Smooth muscle cell (in vitro differentiated cells): ENCODE measurements around the gene FSTL5. TPM values are rescaled to one million over a fixed set of nuclear protein-coding genes. Genes with fewer than 3 reads are reported as not detected.

Experiments
- DNase-seq: peaks from one replicate; lab custom pipeline; 2025; ENCODE audit not compliant: unreplicated experiment; lab: John Stamatoyannopoulos, UW
- H2AFZ ChIP-seq: fragments of 200-600 bp; sonication (generic); 2 replicates; pipeline ENCODE4 v1.6.0; 2016; ENCODE audit warnings: antibody characterized with exemption, low read depth, mild to moderate bottlenecking
- H3F3A ChIP-seq: fragments of 200-600 bp; sonication (generic); 2 replicates; pipeline ENCODE4 v1.6.0; 2017; ENCODE audit warnings: antibody characterized with exemption, low read depth
- H3K27ac ChIP-seq: fragments of 200-600 bp; sonication (generic); 2 replicates; pipeline ENCODE4 v1.5.1; 2016; ENCODE audit warnings: low read depth, mild to moderate bottlenecking
- H3K27me3 ChIP-seq: fragments of 200-600 bp; sonication (generic); 2 replicates; pipeline ENCODE4 v1.6.1; 2016; ENCODE audit warnings: low read depth, mild to moderate bottlenecking
- H3K36me3 ChIP-seq: fragments of 200-600 bp; sonication (generic); 2 replicates; pipeline ENCODE4 v1.5.1; 2016; ENCODE audit warnings: low read depth
- H3K4me1 ChIP-seq: fragments of 200-600 bp; sonication (generic); 2 replicates; pipeline ENCODE4 v1.5.1; 2016; ENCODE audit warnings: low read depth
- H3K4me2 ChIP-seq: fragments of 200-600 bp; sonication (generic); 2 replicates; pipeline ENCODE4 v1.6.0; 2016; ENCODE audit warnings: mild to moderate bottlenecking
- H3K4me3 ChIP-seq: fragments of 200-600 bp; sonication (generic); 2 replicates; pipeline ENCODE4 v1.5.1; 2016; ENCODE audit warnings: mild to moderate bottlenecking
- H3K79me2 ChIP-seq: fragments of 200-600 bp; sonication (generic); 2 replicates; pipeline ENCODE4 v1.6.0; 2016; ENCODE audit warnings: low read depth, mild to moderate bottlenecking
- H3K9ac ChIP-seq: fragments of 200-600 bp; sonication (generic); 2 replicates; pipeline ENCODE4 v1.6.0; 2016; ENCODE audit warnings: low read depth
- H3K9me3 ChIP-seq: fragments of 200-600 bp; sonication (generic); replicated peaks from 2 replicates; pipeline ENCODE4 v1.5.1; 2016; ENCODE audit warnings: low read depth
- H4K20me1 ChIP-seq: fragments of 200-600 bp; sonication (generic); 2 replicates; pipeline ENCODE4 v1.6.0; 2016; ENCODE audit warnings: low read depth
- WGBS: methylation state at CpG from one replicate; pipeline ENCODE4 v1.1.7; 2016; ENCODE audit warnings: low lambda C conversion rate; 5-methylcytosine and 5-hydroxymethylcytosine counted together
- polyA plus RNA-seq: library from polyadenylated mRNA; unstranded; fragments of >200 nt; fragmentation: Nextera tagmentation; extraction: Ambion mirVana; gene quantifications from 2 replicates; pipeline ENCODE4 v1.2.1, GENCODE V29; 2016
- total RNA-seq: library from RNA; depleted of rRNA; stranded (reverse); fragments of >200 nt; gene quantifications from 2 replicates; pipeline ENCODE4 v1.2.3, GENCODE V29; 2014
- TF ChIP-seq, protein P1 (sequence below): fragments of 200-600 bp; sonication (generic); IDR thresholded peaks from 2 replicates; pipeline ENCODE4 v1.5.1; 2017; ENCODE audit warnings: borderline replicate concordance, mild to moderate bottlenecking, antibody characterized with exemption; ENCODE audit not compliant: insufficient read depth, poor library complexity, severe bottlenecking

The FSTL5 gene
- total and polyA plus RNA-seq, 2 experiments from 2014 or later = 0.04 TPM; not detected in 1

DNA sequence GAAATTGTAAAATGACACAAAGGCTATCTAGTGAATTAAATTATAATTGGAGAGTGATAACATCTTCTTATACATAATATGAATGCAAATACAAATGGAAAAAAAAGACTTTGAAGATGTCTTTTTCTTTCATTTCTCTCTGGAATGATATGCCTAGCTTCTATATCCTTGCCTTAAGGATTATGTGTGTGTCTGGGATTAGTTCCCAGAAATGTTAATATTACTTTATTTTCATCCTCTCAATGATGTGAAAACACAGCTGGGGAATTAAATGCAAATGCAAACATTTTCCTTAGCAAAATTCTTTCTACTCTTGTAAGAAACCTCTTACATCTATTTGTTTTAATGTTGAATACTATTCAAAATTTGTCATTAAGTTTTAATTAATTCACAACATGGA is 441.9 kb downstream of the FSTL5 start:
- Histone ChIP-seq H3K4me2 (no peak overlapping the region), H3K4me3 (no peak overlapping the region), H3K27ac (no peak overlapping the region), H3K79me2 (no peaks in the 10 kb centered on the region), H3F3A (no peaks in the 10 kb centered on the region), H3K9ac (no peak overlapping the region), H4K20me1 (no peaks in the 10 kb centered on the region), H3K27me3 (no peaks in the 10 kb centered on the region), H3K9me3 (no peaks in the 10 kb centered on the region), H2AFZ (no peak overlapping the region), H3K36me3 (no peaks in the 10 kb centered on the region), H3K4me1 (no peaks in the 10 kb centered on the region)
- DNase-seq = no peak
- TF ChIP-seq, protein P1, sequence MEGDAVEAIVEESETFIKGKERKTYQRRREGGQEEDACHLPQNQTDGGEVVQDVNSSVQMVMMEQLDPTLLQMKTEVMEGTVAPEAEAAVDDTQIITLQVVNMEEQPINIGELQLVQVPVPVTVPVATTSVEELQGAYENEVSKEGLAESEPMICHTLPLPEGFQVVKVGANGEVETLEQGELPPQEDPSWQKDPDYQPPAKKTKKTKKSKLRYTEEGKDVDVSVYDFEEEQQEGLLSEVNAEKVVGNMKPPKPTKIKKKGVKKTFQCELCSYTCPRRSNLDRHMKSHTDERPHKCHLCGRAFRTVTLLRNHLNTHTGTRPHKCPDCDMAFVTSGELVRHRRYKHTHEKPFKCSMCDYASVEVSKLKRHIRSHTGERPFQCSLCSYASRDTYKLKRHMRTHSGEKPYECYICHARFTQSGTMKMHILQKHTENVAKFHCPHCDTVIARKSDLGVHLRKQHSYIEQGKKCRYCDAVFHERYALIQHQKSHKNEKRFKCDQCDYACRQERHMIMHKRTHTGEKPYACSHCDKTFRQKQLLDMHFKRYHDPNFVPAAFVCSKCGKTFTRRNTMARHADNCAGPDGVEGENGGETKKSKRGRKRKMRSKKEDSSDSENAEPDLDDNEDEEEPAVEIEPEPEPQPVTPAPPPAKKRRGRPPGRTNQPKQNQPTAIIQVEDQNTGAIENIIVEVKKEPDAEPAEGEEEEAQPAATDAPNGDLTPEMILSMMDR = no peak

DNA sequence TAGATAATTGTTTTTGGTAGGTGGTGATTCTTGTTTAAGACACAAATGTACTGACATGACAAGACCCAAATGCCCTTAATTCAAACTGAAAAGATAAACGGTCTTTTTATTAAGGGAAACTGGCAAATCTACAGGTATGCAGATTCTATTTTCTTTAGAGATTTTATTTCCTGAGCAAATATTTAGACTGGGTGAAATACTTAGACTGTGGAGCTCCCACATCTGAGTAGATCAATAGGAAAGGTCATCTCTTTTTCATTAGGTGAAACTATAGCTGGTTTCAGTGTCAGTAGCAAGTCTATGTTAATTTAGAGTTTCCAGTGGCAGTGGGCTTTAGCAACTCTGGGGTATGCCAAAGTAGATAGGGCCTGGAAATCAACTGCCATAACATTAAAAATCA is 446.7 kb downstream of the FSTL5 start:
- Histone ChIP-seq H4K20me1 (no peaks in the 10 kb centered on the region), H3K9me3 (no peaks in the 10 kb centered on the region), H3K4me2 (no peak overlapping the region), H3K4me1 (peaks cover 9% of the 10 kb centered on the region), H3K4me3 (no peak overlapping the region), H3K79me2 (no peaks in the 10 kb centered on the region), H3F3A (no peaks in the 10 kb centered on the region), H3K36me3 (no peaks in the 10 kb centered on the region), H2AFZ (no peak overlapping the region), H3K27ac (no peak overlapping the region), H3K27me3 (no peaks in the 10 kb centered on the region), H3K9ac (no peak overlapping the region)
- WGBS = 78% methylated on average over 1 of the region's 1 CpG
- TF ChIP-seq, protein P1 = no peak
- DNase-seq = no peak

DNA sequence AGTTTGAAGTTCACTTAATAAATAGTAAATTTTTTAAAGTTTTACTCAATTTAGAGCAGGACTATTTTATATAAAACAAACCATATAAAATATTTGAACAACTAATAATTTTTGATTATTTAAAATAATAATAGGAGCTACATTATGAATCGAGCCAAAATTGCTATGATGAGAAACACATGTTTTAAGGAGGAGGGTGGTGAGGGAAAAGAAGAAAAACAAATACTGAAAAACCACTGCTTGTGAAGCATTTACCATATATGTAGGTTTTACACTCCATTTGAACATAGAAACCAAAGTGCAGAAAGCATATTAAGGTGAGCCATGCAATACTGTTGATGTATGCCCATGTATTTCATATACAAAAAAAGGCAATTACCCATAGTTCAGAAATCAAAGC is 448.9 kb downstream of the FSTL5 start:
- H3K27ac ChIP-seq = peak overlapping the region; percentile 79
- no peak overlapping the region for H3K9ac ChIP-seq

More for the DNA sequence above, 448.9 kb downstream of the FSTL5 start:
- Histone ChIP-seq H3K4me3 (no peak overlapping the region), H3K79me2 (no peaks in the 10 kb centered on the region), H3F3A (no peaks in the 10 kb centered on the region), H2AFZ (no peak overlapping the region), H3K4me2 (peak overlapping the region; percentile 55), H4K20me1 (no peaks in the 10 kb centered on the region), H3K9me3 (no peaks in the 10 kb centered on the region), H3K4me1 (peaks cover 9% of the 10 kb centered on the region), H3K36me3 (no peaks in the 10 kb centered on the region), H3K27me3 (no peaks in the 10 kb centered on the region)
- TF ChIP-seq, protein P1 = no peak
- no peak for DNase-seq
- 79% methylated on average over 1 of the region's 1 CpG for WGBS
